ENCODE data around the gene ZNF503. TPM values are rescaled to one million over a fixed set of nuclear protein-coding genes. Genes with fewer than 3 reads are reported as not detected.

The ZNF503 gene
- total and polyA plus RNA-seq, 7 donors = 1.1 to 5.7 (median 2.3) TPM

- ATAC-seq = no peak
- peaks cover 0 to 59% (median 4%) of the 10 kb centered on the region in 3 donors for H3K27me3 ChIP-seq (ENCODE audit: insufficient read depth in 3 of 3, low read length in 2 of 3)
- TF ChIP-seq CTCF (IDR thresholded peaks at IDR 0.05) = no peak
- no peak overlapping the region for H3K27ac ChIP-seq
- H3K9me3 ChIP-seq = no peaks in the 10 kb centered on the region
- no peak overlapping the region for H3K4me3 ChIP-seq
- no peak for DNase-seq
- H3K36me3 ChIP-seq (ENCODE audit: insufficient read depth in 1 of 2, low read depth in 1 of 2) = no peaks in the 10 kb centered on the region
- intact Hi-C loops (cut with DNase I) = no loop called here
- H3K4me1 ChIP-seq = no peaks in the 10 kb centered on the region
- 81 to 94% (median 83%) methylated on average over 7 of the region's 7 CpGs for WGBS, 3 donors
Observed at GRCh38 chr10:75394221-75394620, 7.3 kb downstream of the ZNF503 start.

GRCh38 chr10:75392744-75393143 lies 8.8 kb downstream of the ZNF503 start:
- peaks cover 0 to 46% (median 4%) of the 10 kb centered on the region in 3 donors for H3K27me3 ChIP-seq (ENCODE audit: insufficient read depth in 3 of 3, low read length in 2 of 3)
- intact Hi-C loops (cut with DNase I) = no loop called here
- no peak overlapping the region for H3K4me3 ChIP-seq
- DNase-seq = no peak
- H3K4me1 ChIP-seq = no peaks in the 10 kb centered on the region
- H3K36me3 ChIP-seq (ENCODE audit: insufficient read depth in 1 of 2, low read depth in 1 of 2) = no peaks in the 10 kb centered on the region
- H3K9me3 ChIP-seq = no peaks in the 10 kb centered on the region
- no peak for ATAC-seq
- TF ChIP-seq CTCF (IDR thresholded peaks at IDR 0.05) = no peak
- H3K27ac ChIP-seq = no peak overlapping the region

GRCh38 chr10:75392271-75392670 lies 9.3 kb downstream of the ZNF503 start:
- DNase-seq = no peak
- no peak for TF ChIP-seq CTCF (IDR thresholded peaks at IDR 0.05)
- ATAC-seq = no peak

GRCh38 chr10:75390178-75390577 lies 11.4 kb downstream of the ZNF503 start:
- no peaks in the 10 kb centered on the region for H3K4me1 ChIP-seq
- intact Hi-C loops (cut with DNase I) = no loop called here
- DNase-seq = no peak

More at GRCh38 chr10:75392271-75392670, 9.3 kb downstream of the ZNF503 start:
- no peaks in the 10 kb centered on the region for H3K4me1 ChIP-seq
- intact Hi-C loops (cut with DNase I) = no loop called here
- no peaks in the 10 kb centered on the region for H3K36me3 ChIP-seq (ENCODE audit: insufficient read depth in 1 of 2, low read depth in 1 of 2)
- H3K27me3 ChIP-seq (ENCODE audit: insufficient read depth in 3 of 3, low read length in 2 of 3) = peaks cover 0 to 42% (median 4%) of the 10 kb centered on the region in 3 donors
- no peak overlapping the region for H3K27ac ChIP-seq
- H3K9me3 ChIP-seq = no peaks in the 10 kb centered on the region
- 82 to 83% (median 83%) methylated on average over 2 of the region's 2 CpGs for WGBS, 3 donors
- H3K4me3 ChIP-seq = no peak overlapping the region

More at GRCh38 chr10:75390178-75390577, 11.4 kb downstream of the ZNF503 start:
- H3K9me3 ChIP-seq = peaks cover 4% of the 10 kb centered on the region
- ATAC-seq = no peak
- peaks cover 0 to 27% (median 0%) of the 10 kb centered on the region in 3 donors for H3K27me3 ChIP-seq (ENCODE audit: insufficient read depth in 3 of 3, low read length in 2 of 3)
- no peaks in the 10 kb centered on the region for H3K36me3 ChIP-seq (ENCODE audit: insufficient read depth in 1 of 2, low read depth in 1 of 2)
- no peak overlapping the region for H3K27ac ChIP-seq
- no peak overlapping the region for H3K4me3 ChIP-seq
- no peak for TF ChIP-seq CTCF (IDR thresholded peaks at IDR 0.05)

Data from psoas muscle (tissue), 8 donors.